HG03442 (cell line): ENCODE measurements around the gene DMKN.

Experiments
- ATAC-seq: cut with Tn5 transposase; IDR thresholded peaks from one replicate; pipeline ENCODE4 v1.9.1; 2021; ENCODE audit warnings: mild to moderate bottlenecking, moderate library complexity; ENCODE audit not compliant: unreplicated experiment

The DMKN gene

DNA sequence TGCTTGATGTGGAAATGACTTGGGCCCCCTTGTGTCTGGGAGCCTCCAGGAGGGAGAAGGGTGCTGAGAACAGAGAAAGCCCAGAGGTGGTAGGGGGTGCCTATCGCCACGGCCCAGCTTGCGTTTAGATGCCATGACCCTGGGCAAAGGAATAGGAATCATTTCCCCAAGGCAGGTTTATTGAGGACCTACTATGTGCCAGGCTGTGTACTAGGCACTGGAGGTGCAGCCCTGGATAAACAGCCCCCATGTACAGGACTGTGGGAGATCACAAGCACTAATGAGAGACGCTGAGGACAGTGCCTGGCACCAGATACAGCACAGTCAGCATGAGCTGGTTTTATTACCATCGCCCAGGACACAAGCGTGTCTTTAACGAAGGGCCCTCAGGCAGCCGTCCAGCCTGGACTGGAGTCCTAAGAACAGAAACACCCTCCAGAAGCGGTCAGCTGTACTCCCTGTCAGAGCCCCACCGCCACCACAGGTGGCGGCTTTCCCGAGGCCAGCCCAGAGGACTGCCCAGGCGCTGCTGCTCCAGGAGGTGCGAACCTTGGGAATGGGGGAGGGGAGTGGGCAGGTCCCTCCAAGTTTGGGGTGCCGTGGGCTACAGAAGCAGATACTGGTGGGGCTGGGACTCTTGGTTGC is 36.6 kb upstream of the DMKN start:
- ATAC-seq: no peak

DNA sequence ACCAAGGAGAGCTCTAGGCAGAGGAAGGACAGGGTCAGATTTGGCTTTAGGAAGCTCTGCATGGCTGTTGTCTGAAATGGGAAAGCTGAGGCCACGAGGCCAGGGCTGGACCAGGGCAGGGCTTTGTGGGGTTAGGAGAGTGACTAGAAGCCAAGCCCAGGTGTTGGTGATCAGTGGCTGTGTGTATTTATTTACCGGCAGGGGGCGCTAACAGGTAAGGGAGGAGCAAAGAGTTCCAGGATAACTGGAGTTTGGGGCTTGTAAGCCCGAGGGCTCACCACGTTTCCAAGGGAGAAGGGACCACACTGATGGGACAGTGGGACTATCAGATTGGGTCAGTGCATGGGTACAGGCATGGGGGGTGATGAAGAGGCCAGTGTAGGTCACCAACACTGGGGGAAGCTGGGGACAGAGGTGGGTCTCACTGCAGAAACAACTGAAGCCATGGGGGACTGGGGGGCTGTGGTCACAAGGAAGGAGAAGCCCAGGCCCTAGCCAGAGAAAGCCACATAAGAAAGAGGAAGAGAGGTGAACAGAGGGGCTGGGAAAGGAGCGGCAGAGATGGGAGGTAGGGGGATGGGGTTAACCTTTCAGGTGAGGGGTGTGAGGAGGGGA is 35.8 kb upstream of the DMKN start:
- ATAC-seq: no peak

DNA sequence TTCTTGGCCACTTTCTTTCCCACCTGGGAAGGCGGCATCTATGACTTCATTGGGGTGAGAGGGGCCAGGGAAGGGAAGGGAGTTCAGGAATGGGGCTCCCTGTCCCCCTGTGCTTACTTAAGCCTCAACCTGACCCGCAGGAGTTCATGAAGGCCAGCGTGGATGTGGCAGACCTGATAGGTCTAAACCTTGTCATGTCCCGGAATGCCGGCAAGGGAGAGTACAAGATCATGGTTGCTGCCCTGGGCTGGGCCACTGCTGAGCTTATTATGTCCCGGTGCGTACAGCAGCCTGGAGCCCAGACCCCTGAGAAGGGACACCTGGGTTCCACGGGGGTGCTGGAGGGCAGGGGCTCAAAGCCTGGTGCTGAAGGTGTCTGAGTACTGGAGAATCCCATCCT is 33.1 kb upstream of the DMKN start:
- no peak for ATAC-seq

DNA sequence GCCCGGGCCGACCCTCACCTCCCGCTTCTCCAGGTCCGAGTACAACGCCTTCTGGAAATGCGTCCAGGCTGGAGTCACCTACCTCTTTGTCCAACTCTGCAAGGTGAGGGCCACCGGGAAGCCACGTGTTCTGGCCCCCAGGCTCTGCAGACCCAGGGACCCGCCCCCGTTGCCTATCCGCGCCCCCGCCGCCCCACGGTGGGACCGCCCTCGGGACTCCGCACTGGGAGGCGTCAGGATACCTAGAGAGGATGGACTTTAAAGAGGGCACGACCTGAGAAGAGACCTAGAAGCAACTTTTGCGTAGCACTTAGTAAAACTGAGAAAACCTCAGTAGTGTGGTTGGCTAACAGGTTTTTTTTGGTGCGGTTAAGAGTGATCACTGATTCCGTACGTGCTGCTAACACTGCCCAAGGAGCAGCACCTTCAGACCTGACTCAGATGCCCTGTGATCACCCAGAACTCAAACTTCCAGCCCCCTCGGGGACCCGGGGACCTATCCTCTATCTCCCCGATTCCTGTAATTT is 32.5 kb upstream of the DMKN start:
- ATAC-seq: peak; percentile 38

DNA sequence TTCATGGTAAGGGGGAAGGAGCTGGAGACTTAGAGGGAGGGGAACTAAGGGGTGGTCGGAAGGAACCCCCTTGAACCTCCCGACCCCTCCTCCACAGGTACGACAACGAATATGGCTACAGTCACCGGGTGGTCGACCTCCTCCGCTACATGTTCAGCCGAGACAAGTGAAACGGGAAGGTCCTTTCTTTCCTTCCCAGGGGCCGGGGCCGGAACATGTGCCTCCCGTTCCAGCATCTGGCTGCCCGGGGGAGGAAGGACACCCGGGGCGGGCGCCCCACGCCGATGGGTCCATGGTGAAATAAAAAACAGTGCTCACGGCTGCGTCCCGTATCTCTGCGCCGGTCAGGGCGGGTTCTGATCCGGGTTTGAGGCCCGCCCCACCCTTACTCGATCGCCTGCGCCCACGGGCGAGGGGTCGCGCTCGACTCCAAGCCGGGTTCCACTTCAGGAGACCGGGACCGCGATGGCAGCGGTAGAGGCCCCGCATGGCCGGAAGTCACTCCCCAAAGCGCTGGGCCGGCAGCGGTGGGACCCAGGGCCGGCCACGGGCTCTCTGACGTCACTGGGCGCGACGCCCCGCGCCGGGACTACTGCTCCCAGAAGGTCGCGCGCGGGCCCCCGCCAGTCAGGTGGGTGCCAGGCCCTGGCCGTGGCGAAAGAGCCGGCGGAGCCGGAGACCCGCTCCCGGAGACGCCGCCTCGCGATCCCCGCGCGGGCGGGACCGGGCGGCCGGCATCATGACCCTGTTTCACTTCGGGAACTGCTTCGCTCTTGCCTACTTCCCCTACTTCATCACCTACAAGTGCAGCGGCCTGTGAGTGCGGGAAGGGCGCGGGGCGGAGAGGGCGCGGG is 31.8 kb upstream of the DMKN start, which contains the start of gene TMEM147:
TMEM147 (plus strand) TSS at position 626 of the 854 bp plus-strand sequence; CDS start at position 740, 114 bp downstream.
- peak; percentile 72 for ATAC-seq

DNA sequence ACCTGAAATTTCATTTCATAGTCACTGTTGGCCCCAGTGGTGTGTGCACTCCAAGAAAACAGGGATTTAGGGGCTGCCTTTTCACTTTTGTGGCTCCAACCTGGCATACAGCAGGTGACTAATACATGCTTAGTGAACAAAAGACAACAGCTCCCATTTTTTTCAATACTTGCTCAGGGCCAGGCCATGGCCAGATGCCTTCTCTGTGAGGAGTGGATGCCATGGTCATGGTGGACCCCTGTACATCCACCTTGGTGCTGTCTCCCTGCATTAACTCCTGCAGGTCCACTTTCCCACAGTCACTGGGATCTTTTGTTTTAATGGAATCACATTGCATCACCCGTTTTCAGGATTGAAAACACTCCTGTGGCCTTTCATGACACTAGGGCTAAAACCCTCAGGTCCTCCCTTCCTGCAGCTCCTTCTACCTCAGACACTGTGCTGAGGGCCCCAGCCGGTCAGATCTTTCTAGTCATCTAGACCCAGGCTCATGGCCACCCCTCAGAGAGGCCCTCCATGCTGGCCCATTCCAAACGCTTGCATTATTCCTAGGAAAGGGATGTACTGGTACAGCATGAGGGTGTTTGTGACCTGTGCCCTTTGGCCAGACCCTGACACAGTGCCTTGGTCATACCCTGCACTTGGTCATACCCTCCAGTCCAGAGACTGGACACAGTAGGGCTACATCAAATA is 30.8 kb upstream of the DMKN start:
- no peak for ATAC-seq

DNA sequence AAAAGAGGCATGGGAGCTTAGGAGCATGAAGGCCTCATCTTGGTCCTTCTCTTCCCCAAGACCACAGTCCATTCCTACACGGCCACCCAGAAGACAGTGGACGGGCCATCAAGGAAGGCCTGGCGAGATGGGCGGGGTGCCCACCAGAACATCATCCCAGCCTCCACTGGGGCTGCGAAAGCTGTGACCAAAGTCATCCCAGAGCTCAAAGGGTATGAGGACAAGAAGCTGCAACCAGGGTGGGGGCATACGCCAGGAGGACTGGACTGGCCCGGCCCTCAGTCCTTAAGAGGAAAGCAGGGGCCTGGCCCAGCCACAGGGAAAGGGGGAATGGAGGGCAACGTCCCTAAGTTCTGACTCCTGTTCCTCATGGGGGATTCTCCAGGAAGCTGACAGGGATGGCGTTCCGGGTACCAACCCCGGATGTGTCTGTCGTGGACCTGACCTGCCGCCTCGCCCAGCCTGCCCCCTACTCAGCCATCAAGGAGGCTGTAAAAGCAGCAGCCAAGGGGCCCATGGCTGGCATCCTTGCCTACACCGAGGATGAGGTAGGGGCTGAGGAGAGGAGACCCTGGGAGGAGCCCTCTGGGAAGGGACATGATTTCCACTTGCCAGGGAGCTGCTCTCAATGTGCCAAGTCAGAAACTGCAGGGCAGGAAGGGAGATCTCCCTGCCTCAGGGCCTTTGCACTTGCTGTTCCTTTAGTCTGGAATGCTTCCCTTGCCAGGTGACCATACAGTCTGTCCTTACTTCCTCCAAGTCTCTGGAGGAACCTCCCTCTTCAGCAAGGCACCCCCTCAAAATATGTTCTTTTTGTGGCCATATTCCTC is 30.0 kb upstream of the DMKN start:
- no peak for ATAC-seq

DNA sequence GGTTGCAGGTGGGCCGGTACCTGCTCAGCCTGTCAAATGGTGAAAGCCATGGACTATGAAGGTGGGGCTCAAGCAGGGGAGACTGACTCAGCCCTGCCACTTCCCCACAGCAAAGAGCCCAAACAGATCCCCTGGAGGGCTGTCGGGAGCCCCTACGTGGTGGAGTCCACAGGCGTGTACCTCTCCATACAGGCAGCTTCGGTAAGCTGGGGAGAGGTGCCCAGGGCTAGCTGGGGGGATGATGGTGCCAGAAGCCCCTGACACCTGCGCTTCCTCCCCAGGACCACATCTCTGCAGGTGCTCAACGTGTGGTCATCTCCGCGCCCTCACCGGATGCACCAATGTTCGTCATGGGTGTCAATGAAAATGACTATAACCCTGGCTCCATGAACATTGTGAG is 28.8 kb upstream of the DMKN start:
- ATAC-seq: no peak

DNA sequence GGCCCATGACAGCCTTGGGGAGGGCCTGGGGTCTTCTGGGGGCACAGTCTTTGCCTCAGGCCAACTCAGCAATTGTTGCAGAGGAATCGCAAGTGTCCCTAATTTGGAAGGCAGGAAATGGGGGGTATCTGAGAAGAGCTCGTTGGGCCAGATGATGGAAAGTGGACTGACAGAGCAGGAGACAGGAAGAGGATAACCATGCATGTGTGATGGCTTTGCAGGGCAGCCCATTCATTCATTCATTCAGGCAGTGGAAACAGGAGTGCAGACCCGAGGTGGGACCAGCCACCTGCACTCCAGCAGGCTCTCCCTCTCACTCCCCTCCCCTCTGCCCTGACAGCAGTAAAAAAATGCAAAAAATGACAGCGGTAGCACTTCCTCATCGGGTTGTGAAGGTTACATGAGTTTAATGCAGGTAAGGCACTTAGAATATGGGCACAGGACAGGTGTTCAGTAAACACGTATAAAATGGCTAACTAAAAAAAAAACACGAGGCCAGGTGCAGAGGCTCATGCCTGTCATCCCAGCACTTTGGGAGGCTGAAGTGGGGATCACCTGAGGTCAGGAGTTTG is 27.0 kb upstream of the DMKN start:
- no peak for ATAC-seq

DNA sequence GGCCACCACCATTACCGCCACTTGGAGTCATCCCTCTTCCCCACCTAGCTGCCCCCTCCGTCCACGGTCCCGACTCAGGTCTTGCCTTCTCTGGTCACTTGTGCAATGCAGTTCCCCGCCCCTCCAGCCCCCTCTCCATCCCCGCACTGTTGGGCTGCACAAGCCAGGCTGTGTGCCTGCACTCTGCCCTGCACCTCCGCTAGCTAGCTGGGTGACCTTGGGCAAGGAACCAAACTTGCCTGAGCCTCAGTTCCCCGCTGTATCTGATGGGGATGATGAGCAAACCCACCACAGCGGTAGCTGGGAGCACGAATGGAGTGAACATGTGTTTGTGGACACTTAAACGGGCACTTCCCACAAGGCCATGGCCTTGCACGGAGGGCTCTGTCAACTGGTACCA is 26.4 kb upstream of the DMKN start:
- ATAC-seq: no peak

DNA sequence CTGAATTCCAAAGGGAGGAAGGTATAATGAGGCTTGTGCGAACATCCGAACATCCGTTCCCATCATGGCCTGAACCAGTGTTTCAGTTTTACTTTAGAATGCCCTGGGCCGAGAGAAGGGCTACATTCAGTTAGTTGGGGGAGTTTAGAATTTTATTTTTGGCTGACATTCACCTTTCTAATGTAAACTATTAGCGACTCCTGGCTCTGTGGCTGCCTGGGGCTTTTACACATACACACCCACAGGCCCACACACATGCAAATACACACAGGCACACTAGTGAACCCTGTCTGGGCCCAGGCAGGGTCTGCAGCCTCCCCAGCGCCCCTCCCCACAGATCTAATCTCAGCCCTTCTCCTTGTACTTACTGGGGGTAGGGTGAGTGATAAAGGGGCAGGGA is 25.9 kb upstream of the DMKN start:
- no peak for ATAC-seq

DNA sequence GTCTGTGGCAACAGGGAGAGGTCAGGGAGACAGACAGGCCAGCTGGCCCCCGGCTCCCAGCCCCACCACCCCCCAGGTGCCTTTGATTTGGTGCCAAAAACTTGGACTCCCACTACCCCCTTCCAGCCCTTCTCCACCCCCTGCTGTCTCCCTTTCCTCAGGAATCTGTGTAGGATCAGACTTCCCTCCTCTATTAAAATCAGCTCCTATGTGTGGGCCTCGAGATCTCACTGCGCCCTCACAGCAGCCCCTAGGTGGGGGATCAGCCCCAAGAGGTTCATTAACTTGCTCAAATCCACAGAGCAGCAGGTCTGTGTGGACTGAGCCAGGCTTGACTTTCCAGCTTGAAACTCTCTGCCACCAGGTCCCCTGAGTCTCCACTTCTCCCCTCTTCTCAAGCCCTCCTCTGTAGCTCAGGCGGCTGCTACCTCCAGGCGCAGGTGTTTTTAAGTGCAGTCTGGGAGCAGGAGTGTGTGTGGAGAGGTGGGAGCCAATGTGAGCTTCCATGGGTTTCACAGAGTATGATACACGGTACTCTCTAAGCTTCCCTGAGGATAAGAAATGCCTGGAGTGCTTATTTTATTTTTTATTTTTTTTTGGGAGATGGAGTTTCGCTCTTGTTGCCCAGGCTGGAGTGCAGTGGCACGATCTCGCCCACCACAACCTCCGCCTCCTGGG is 21.5 kb upstream of the DMKN start:
- ATAC-seq: no peak

DNA sequence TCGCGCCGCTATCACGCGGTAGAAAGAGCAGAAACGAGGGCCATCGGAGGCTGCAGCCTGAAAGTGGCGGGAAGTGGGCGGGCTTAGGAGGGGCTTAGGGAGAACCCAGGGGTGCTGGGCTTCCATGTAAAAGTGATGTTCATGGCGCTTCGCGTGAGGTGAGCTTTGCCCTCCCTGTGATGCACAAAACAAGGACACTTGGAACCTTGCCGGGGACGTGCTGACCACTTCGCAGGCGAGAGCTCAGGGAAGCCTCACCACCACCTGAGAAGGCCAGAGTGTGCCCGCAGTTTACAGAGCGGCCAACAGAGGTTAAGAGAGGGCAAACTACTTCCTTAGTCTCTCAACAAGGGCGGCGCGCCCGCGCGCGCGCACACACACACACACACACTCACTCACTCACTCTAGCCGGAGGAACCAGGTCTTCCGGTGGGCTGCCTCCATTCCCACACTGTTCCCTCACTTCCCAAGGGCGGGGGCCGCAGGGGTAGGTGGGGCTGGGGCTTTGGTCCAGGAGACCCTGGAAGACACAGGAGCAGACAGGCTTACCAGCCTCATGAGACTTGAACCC is 20.5 kb upstream of the DMKN start:
- no peak for ATAC-seq

DNA sequence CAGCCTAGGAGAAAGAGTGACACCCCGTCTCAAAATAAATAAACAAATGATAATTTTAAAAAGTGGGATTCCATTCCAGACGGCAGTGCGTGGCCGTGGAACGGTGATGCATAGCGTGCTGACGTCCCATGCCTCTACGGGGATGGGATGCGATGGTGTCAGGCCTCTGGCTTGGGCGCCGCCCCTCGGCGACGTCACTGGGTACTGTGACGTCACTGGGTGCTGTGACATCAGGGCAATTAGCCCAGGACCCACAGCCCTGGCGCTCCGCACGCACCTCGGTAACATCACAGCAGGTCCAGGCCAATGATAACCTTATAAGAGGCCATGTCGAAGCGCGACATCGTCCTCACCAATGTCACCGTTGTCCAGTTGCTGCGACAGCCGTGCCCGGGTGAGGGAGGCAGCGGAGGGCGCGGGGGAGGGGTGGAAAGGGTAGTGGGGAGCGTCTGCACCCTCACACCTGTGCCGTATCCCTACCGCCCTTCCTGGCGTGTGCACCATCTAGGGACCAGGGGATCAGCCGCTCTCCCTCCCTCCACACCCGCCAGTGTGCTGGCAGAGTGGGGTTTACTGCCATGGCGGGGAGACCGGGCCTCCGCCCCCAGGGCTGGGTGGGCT is 19.9 kb upstream of the DMKN start, which contains the start of gene GAPDHS:
GAPDHS (plus strand) TSS at position 256 of the 621 bp plus-strand sequence; CDS start at position 328, 72 bp downstream.
- no peak for ATAC-seq

DNA sequence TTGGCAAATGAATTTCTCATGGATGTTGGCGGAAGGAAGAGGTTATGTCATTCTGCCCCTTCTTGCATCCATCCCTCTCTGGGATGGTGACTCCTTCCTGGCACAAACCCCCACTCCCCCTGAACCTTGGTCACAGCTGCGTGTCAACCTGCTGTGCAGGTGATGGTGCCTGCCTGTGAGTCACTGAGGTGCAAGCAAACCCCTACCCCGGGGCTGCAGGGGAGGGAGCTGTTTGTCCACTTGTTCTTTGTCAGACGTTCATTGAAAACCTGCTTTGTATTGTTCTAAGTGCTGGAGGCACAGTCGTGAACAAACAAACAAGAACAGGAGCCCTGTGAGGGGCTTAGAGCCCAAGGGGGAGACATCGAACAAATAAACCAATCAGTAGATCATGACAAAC is 17.8 kb upstream of the DMKN start:
- ATAC-seq: no peak

DNA sequence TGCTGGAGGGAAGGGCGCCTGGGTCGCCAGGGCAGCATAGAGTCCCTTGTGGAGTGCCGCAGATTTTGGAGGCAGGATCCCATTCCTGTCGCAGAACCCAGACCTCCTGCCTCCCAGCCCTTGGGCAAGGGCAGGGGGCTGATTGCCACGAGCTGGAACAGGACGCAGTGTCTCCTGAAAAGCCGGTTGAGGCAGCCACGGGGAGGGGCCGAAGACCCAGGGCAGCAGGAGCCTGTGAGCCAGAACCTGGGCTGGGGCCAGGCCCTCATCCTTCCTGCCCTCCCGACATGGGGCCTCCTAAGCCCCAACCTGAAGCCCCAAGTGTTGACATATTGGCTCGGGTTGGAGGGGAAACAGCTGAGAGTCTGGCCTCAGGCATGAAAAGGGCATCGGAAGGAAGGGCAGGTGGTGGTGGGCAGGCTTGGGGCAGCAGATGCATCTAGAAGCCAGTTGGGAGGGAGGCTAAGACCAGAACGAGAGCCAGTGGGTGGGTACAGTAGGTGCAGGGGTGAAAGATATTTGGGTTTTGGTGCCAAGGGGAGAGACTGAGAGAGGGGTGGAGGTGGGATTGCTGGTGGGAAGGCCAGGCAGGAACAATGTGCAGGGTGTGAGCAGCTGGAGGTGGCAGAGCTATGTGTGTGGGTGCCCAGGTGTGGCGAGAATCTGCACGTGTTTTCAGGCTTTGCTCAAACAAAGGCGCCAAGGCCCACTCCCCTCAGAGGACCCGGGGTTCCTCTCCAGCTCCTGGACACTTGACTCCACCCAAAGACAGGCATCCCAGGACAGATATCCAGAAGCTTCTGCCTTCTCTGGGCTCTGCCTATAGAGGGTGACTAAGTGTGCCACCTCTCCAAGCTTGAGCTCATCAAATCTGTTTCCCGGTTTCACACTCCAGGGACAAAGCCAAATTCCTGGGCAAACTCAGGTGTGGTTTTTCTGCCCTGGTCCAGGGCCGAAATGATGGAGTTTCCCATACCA is 16.1 kb upstream of the DMKN start:
- no peak for ATAC-seq
